ENCODE data around the gene IRF3. TPM values are rescaled to one million over a fixed set of nuclear protein-coding genes. Genes with fewer than 3 reads are reported as not detected.
"Not testable (repeated sequence)": the region's sequence is repeated elsewhere in the genome, so short reads cannot be mapped to it uniquely, and the experiment has no call there.

Gene IRF3
- polyA plus RNA-seq, 1 donor, result 95.2 TPM

DNA sequence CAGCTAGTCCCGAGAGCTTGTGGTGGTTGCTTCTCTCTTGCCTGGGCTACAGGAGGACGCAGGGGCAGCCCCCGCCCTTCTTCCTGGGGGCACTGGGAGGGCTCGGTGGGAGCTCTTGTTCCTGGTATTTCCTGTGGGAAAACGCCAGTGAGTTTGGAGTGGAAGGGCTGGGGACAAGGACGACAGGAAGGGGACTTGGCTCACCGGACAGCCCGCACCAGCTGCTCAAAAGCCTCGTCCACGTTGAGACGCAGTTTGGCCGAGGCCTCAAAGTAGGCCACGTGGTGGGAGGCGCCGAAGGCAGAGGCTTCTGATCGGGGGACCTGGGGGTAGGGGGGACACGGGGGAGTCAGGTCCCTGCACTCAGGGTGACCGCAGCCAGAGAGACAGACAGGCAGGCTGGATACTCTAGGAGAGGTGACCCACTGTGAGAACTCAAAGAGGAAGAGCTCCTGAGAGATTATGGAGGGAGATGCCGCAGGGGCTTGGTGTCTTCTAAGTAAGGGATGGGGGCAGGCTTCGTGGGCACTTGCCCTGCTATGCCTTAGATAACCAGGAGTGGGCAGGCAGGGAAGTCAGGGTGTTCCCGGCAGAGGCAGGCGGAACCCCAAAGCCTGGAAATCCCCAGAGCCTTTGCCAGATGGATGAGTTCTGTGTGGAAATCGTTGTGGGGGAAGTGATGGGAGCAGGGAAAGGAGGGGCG is 30.0 kb downstream of the IRF3 start:
- no peak overlapping the region for H3K27ac ChIP-seq (ENCODE audit: low read length)
- DNase-seq, result no peak
- no CpG with 5 or more reads among the region's 24 CpGs for WGBS (ENCODE audit: insufficient coverage, low lambda C conversion rate)
- H3K36me3 ChIP-seq (ENCODE audit: control insufficient read depth, insufficient read depth, low read length), result peaks cover 5% of the 10 kb centered on the region
- H3K9me3 ChIP-seq (ENCODE audit: control insufficient read depth, low read depth, low read length), result no peaks in the 10 kb centered on the region
- H3K27me3 ChIP-seq (ENCODE audit: control insufficient read depth, insufficient read depth, low read length), result peaks cover 9% of the 10 kb centered on the region
- H3K4me1 ChIP-seq (ENCODE audit: control insufficient read depth, insufficient read depth, low read length), result peaks cover 19% of the 10 kb centered on the region
- H3K4me3 ChIP-seq (ENCODE audit: low read length), result no peak overlapping the region

DNA sequence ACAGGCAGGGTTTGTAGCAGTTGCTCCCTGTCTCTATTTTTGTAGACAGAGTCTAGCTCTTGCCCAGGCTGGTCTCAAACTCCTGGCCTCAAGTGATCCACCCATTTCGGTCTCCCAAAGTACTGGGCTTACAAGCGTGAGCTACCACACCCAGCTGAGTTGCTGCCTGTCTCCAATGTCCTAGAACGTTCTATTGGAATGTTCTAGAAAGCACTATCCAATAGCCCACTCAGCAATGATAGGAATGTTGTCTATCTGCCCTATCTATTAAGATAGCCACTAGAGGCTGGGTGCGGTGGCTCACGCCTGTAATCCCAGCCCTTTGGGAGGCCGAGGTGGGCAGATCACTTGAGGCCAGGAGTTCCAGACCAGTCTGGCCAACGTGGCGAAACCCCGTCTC is 32.4 kb downstream of the IRF3 start:
- DNase-seq; H3K27ac ChIP-seq (ENCODE audit: low read length); H3K36me3 ChIP-seq (ENCODE audit: control insufficient read depth, insufficient read depth, low read length); H3K4me1 ChIP-seq (ENCODE audit: control insufficient read depth, insufficient read depth, low read length); H3K27me3 ChIP-seq (ENCODE audit: control insufficient read depth, insufficient read depth, low read length); H3K9me3 ChIP-seq (ENCODE audit: control insufficient read depth, low read depth, low read length); H3K4me3 ChIP-seq (ENCODE audit: low read length): not testable (repeated sequence)
- WGBS (ENCODE audit: insufficient coverage, low lambda C conversion rate), result no CpG with 5 or more reads among the region's 9 CpGs

DNA sequence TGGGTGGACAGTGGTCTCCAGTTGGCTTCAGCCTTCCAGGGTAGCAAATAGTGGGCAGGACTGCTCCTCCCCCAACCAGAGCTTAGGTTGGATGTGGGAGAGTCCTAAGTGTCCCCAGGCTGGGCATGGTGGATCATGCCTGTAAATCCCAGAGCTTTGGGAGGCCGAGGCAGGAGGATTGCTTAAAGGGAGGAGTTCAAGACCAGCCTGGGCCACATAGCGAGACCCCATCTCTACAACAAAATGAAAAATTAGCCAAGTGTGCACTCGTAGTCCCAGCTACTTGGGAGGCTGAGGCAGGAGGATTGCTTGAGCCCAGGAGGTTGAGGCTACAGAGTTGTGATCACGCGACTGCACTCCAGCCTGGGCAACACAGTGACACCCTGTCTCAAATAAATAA is 33.1 kb downstream of the IRF3 start:
- no CpG with 5 or more reads among the region's 5 CpGs for WGBS (ENCODE audit: insufficient coverage, low lambda C conversion rate)
- DNase-seq, result no peak
- peaks cover 9% of the 10 kb centered on the region for H3K27me3 ChIP-seq (ENCODE audit: control insufficient read depth, insufficient read depth, low read length)
- no peak overlapping the region for H3K27ac ChIP-seq (ENCODE audit: low read length)
- H3K9me3 ChIP-seq (ENCODE audit: control insufficient read depth, low read depth, low read length), result no peaks in the 10 kb centered on the region
- H3K4me3 ChIP-seq (ENCODE audit: low read length), result no peak overlapping the region
- H3K4me1 ChIP-seq (ENCODE audit: control insufficient read depth, insufficient read depth, low read length), result peaks cover 3% of the 10 kb centered on the region
- H3K36me3 ChIP-seq (ENCODE audit: control insufficient read depth, insufficient read depth, low read length), result peaks cover 8% of the 10 kb centered on the region

DNA sequence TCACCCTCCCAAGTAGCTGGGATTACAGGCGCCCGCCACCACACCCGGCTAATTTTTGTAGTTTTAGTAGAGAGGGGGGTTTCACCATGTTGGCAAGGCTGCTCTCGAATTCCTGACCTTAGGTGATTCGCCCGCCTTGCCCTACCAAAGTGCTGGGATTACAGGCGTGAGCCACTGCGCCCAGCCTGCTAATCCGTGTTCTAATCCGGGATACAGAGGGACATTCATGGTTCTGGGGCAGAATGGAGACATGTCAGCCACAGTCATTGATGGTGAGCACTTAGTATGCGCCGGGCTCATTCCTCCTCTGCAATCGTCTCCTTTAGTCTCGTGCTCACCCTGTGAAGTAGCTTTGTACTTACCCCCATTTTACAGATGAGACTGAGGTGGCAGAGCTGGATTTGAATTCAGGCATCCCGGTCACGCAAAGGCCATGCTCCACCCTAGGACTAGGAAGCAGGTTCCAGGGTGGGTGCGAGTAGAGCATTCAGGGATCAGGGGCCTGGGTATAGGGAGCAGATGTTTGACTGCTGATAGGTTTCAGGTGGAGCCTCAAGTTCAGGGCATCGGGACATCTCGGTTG is 34.0 kb downstream of the IRF3 start:
- DNase-seq, result no peak
- no CpG with 5 or more reads among the region's 19 CpGs for WGBS (ENCODE audit: insufficient coverage, low lambda C conversion rate)
- Histone ChIP-seq H3K36me3 (ENCODE audit: control insufficient read depth, insufficient read depth, low read length) (peaks cover 15% of the 10 kb centered on the region), H3K9me3 (ENCODE audit: control insufficient read depth, low read depth, low read length) (no peaks in the 10 kb centered on the region), H3K4me1 (ENCODE audit: control insufficient read depth, insufficient read depth, low read length) (peaks cover 3% of the 10 kb centered on the region), H3K27me3 (ENCODE audit: control insufficient read depth, insufficient read depth, low read length) (peaks cover 9% of the 10 kb centered on the region), H3K27ac (ENCODE audit: low read length) (no peak overlapping the region), H3K4me3 (ENCODE audit: low read length) (no peak overlapping the region)

DNA sequence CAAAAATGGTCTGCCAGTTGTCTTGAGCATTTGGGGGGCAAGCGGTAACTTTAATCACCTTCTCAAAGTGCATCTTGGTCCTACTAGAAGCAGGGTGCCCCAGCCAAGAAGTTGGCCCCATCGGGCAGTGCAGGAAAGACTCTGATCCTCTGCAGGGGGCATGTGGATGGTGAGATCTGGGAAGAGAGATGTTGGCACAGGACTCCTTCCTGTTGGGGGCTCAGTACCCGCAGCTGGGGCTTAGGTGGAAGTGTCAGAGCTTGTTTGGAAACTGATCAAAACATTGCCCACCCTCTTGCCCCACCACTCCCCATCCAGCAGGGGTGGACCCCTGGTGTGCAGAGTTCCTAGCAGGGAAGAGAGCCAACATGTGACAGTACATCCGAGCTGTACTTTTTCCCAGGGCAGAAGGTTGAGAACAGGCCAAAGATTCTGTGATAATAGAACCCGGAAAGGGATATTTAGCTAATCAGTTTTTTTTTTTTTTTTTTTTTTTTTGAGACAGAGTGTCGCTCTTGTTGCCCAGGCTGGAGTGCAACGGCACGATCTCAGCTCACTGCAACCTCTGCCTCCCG is 34.6 kb downstream of the IRF3 start:
- H3K4me3 ChIP-seq (ENCODE audit: low read length), result no peak overlapping the region
- WGBS (ENCODE audit: insufficient coverage, low lambda C conversion rate), result no CpG with 5 or more reads among the region's 9 CpGs
- peaks cover 20% of the 10 kb centered on the region for H3K36me3 ChIP-seq (ENCODE audit: control insufficient read depth, insufficient read depth, low read length)
- no peaks in the 10 kb centered on the region for H3K9me3 ChIP-seq (ENCODE audit: control insufficient read depth, low read depth, low read length)
- peaks cover 6% of the 10 kb centered on the region for H3K27me3 ChIP-seq (ENCODE audit: control insufficient read depth, insufficient read depth, low read length)
- peaks cover 3% of the 10 kb centered on the region for H3K4me1 ChIP-seq (ENCODE audit: control insufficient read depth, insufficient read depth, low read length)
- no peak overlapping the region for H3K27ac ChIP-seq (ENCODE audit: low read length)
- peak in 1 of 2 donors; percentile 50 for DNase-seq

DNA sequence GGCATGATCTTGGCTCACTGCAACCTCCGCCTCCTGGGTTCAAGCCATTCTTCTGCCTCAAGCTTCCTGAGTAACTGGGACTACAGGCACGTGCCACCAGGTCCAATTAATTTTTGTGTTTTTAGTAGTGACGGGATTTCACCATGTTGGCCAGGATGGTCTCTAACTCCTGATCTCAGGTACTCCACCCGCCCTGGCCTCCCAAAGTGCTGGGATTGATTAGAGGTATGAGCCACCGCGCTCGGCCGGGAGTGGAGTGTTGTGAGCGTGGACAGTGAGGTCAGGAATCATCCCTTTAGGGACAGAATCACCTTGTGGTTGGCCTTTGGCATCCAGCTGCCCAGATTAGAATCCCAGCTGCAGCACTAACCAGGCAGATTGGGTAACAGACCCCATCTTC is 36.0 kb downstream of the IRF3 start:
- no peaks in the 10 kb centered on the region for H3K9me3 ChIP-seq (ENCODE audit: control insufficient read depth, low read depth, low read length)
- DNase-seq, result no peak
- no CpG with 5 or more reads among the region's 9 CpGs for WGBS (ENCODE audit: insufficient coverage, low lambda C conversion rate)
- H3K27ac ChIP-seq (ENCODE audit: low read length), result no peak overlapping the region
- H3K36me3 ChIP-seq (ENCODE audit: control insufficient read depth, insufficient read depth, low read length), result peaks cover 24% of the 10 kb centered on the region
- no peaks in the 10 kb centered on the region for H3K27me3 ChIP-seq (ENCODE audit: control insufficient read depth, insufficient read depth, low read length)
- H3K4me1 ChIP-seq (ENCODE audit: control insufficient read depth, insufficient read depth, low read length), result no peaks in the 10 kb centered on the region
- H3K4me3 ChIP-seq (ENCODE audit: low read length), result no peak overlapping the region

DNA sequence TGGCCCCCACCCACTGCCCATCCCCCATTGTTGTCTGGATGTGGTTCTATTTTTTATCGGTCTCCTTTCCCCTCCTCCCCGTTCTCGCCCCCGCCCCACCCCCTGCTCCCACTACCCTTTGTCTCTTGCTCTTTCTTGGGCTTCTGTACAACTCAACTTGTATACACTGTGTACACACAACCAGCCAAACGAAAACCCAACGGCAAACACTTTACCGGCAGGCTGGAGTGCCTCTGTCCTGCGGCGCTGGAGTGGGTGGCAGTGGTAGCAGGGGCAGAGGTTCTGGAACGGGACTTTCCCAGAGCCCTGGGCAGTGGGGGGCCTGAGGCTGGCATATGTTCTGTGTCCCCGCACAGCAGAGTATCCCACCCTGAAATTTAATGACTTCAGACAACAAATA is 39.4 kb downstream of the IRF3 start:
- Histone ChIP-seq H3K27me3 (ENCODE audit: control insufficient read depth, insufficient read depth, low read length) (no peaks in the 10 kb centered on the region), H3K9me3 (ENCODE audit: control insufficient read depth, low read depth, low read length) (no peaks in the 10 kb centered on the region), H3K4me3 (ENCODE audit: low read length) (no peak overlapping the region), H3K27ac (ENCODE audit: low read length) (no peak overlapping the region), H3K36me3 (ENCODE audit: control insufficient read depth, insufficient read depth, low read length) (peaks cover 39% of the 10 kb centered on the region), H3K4me1 (ENCODE audit: control insufficient read depth, insufficient read depth, low read length) (no peaks in the 10 kb centered on the region)
- no peak for DNase-seq
- no CpG with 5 or more reads among the region's 11 CpGs for WGBS (ENCODE audit: insufficient coverage, low lambda C conversion rate)

DNA sequence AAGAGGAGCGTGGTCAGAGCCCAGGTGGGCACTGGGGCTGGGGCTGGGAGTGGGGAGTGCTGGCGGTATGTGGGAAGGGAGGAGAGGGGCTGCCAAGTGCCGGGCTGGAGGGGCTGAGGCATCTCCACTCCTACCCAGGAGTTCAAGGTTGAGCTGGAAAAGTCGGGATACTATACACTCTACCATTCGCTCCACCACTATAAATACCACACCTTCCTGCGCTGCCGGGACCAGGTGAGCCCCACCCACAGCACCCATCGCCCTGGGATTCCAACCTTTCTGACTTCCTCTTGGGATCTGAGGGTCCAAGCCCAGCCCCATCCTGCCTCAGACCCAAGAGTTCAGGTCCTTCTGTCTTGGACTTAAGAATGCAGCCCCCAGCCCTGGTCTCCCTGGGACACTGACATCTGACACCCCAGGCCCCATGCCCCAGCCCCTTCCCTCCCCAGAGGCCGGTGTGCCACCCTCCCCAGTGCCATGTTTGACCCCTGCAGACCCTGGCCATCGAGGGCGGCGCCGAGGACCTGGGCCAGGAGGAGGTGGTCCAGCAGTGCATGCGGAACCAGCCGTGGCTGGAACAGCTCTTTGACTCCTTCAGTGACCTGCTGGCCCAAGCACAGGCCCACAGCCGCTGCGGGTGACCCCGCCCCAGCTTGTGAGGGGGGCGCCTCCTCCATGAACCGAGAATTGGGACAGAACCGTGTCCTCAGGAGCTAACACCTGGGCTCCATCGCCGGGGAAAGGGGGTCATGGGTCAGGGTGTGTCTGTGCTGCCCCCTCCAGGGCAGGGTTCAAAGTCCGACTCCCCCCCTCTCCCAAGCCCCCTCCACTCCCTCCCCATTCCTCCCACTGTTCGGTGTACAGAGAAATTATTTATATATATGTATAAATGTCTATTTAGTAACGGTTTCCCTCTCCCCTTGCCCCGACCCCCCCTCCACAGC is 40.4 kb downstream of the IRF3 start:
- peaks cover 45% of the 10 kb centered on the region for H3K36me3 ChIP-seq (ENCODE audit: control insufficient read depth, insufficient read depth, low read length)
- no CpG with 5 or more reads among the region's 27 CpGs for WGBS (ENCODE audit: insufficient coverage, low lambda C conversion rate)
- DNase-seq, result no peak
- H3K27ac ChIP-seq (ENCODE audit: low read length), result no peak overlapping the region
- no peak overlapping the region for H3K4me3 ChIP-seq (ENCODE audit: low read length)
- H3K27me3 ChIP-seq (ENCODE audit: control insufficient read depth, insufficient read depth, low read length), result no peaks in the 10 kb centered on the region
- H3K9me3 ChIP-seq (ENCODE audit: control insufficient read depth, low read depth, low read length), result no peaks in the 10 kb centered on the region
- no peaks in the 10 kb centered on the region for H3K4me1 ChIP-seq (ENCODE audit: control insufficient read depth, insufficient read depth, low read length)

DNA sequence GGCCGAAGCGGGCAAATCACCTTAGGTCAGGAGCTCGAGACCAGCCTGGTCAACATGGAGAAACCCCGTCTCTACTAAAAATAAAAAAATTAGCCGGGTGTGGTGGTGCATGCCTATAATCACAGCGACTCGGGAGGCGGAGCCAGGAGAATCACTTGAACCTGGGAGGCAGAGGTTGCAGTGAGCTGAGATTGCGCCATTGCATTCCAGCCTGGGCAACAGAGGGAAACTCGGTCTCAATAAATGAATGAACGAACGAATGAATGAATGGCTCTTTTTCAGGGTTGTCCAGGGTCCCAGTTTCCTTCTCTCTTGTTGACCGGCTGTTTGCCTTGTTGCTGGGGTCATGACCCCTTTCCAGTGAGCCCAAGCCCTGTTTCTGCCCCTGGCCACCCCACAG is 47.8 kb downstream of the IRF3 start:
- WGBS (ENCODE audit: insufficient coverage, low lambda C conversion rate), result 100% methylated on average over 1 of the region's 13 CpGs
- not testable (repeated sequence) for H3K27me3 ChIP-seq (ENCODE audit: control insufficient read depth, insufficient read depth, low read length); H3K4me3 ChIP-seq (ENCODE audit: low read length); DNase-seq; H3K4me1 ChIP-seq (ENCODE audit: control insufficient read depth, insufficient read depth, low read length); H3K9me3 ChIP-seq (ENCODE audit: control insufficient read depth, low read depth, low read length); H3K27ac ChIP-seq (ENCODE audit: low read length)
- H3K36me3 ChIP-seq (ENCODE audit: control insufficient read depth, insufficient read depth, low read length), result peaks cover 73% of the 10 kb centered on the region

DNA sequence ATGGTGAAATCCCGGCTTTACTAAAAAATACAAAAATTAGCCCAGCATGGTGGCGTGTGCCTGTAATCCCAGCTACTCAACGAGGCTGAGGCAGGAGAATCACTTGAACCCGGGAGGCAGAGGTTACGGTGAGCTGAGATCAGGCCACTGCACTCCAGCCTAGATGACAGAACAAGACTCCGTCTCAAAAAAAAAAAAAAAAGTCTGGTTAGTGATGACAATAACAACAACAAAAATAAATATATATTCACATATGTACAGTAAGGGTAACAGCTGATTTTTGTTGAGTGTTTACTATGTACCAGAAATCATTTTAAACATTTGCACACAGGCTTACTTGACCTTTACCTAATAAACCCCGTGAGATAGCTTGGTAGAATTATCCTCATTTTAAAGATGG is 48.7 kb downstream of the IRF3 start:
- Histone ChIP-seq H3K27me3 (ENCODE audit: control insufficient read depth, insufficient read depth, low read length) (no peaks in the 10 kb centered on the region), H3K36me3 (ENCODE audit: control insufficient read depth, insufficient read depth, low read length) (peaks cover 72% of the 10 kb centered on the region)

More for the DNA sequence above, 48.7 kb downstream of the IRF3 start:
- DNase-seq, result no peak
- 100% methylated on average over 1 of the region's 7 CpGs for WGBS (ENCODE audit: insufficient coverage, low lambda C conversion rate)
- Histone ChIP-seq H3K4me3 (ENCODE audit: low read length) (no peak overlapping the region), H3K4me1 (ENCODE audit: control insufficient read depth, insufficient read depth, low read length) (peaks cover 7% of the 10 kb centered on the region), H3K27ac (ENCODE audit: low read length) (no peak overlapping the region), H3K9me3 (ENCODE audit: control insufficient read depth, low read depth, low read length) (peaks cover 4% of the 10 kb centered on the region)

Measured in large intestine (tissue), 3 donors.